Measurements from ENCODE around the gene KDM5A.
"Not testable (repeated sequence)": the region's sequence is repeated elsewhere in the genome, so short reads cannot be mapped to it uniquely, and the experiment has no call there.

The KDM5A gene

GRCh38 chr12:332581-333205, 56.4 kb downstream of the KDM5A start:
- no peak for DNase-seq

GRCh38 chr12:331287-331686, 57.8 kb downstream of the KDM5A start:
- no peak for DNase-seq

- no peak for DNase-seq
These were observed 63.2 kb downstream of the KDM5A start for GRCh38 chr12:325906-326305.

GRCh38 chr12:323507-323906, 65.6 kb downstream of the KDM5A start:
- no peak for DNase-seq

- DNase-seq, result no peak
These were observed 67.4 kb downstream of the KDM5A start for GRCh38 chr12:321606-322326.

- DNase-seq, result no peak
These were observed 70.2 kb downstream of the KDM5A start for GRCh38 chr12:318759-319515.

DNA sequence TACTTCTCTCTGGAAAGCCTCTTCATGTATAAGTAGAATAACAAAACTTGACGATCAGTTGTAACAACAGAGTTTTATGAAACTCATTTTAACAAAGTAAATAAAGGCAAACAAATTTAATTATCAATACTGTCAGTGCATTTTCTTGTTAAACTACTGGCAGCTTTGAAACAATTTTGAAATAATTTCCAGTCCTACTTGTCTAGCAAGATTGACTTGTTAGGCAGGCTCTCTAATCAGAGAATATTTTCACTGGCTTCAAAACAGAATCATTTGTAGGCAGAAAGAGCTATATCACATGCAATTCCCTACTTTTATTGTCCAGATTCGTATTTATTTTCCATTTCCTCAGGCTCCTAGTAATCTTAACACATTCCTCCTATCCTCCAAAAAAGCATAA, 80.6 kb downstream of the KDM5A start:
- DNase-seq, result no peak

GRCh38 chr12:307406-307805, 81.7 kb downstream of the KDM5A start:
- DNase-seq, result no peak

DNA sequence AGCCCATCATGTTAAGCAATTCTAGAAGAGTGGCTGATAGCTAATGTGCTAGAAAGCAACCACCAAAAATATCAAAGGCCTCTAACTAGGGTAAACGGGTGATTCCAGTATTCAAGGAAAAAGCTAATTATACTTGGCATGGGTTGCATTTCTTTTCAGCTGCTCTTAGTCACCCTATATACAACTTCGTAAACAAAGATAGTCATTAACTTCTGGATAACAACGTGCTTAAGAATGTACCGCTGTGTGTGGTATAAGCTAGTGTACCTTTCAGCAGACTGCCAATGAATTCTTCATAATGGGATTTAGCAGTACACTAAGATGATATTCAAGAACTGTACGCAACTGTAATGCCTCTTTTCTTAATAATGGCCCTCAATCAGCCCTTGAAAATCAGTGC, 84.3 kb downstream of the KDM5A start:
- DNase-seq, result no peak

- DNase-seq, result not testable (repeated sequence)
These were observed 86.4 kb downstream of the KDM5A start for GRCh38 chr12:302766-303165.

GRCh38 chr12:300166-300565, 89.0 kb downstream of the KDM5A start:
- not testable (repeated sequence) for DNase-seq

DNA sequence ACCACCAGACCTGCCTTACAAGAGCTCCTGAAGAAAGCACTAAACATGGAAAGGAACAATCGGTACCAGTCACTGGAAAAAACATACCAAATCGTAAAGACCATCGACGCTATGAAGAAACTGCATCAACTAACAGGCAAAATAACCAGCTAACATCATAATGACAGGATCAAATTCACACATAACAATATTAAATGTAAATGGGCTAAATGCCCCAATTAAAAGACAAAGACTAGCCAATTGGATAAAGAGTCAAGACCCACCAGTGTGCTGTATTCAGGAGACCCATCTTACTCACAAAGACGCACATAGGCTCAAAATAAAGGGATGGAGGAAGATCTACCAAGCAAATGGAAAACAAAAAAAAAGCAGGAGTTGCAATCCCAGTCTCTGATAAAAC, 89.6 kb downstream of the KDM5A start:
- not testable (repeated sequence) for DNase-seq

GRCh38 chr12:298059-298458, 91.1 kb downstream of the KDM5A start:
- DNase-seq, result not testable (repeated sequence)

DNA sequence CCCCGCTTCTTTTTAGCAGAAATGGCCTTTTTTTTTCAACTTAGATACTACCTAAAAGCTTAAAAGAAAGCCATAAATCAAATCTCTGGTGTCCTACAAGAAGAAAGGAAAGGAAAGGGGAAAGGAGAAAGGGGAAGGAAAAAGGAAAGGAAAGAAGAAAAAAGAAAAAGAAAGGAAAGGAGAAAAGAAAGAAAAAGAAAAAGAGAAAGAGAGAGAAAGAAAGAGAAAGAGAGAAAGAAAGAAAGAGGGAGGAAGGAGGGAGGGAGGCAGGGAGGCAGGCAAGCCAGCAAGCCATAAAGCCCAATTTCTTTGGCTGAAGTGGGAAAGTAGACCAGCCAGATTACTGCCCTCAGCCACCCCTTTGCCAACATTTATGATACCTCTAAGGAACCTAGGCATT, 94.0 kb downstream of the KDM5A start:
- no peak for DNase-seq

DNA sequence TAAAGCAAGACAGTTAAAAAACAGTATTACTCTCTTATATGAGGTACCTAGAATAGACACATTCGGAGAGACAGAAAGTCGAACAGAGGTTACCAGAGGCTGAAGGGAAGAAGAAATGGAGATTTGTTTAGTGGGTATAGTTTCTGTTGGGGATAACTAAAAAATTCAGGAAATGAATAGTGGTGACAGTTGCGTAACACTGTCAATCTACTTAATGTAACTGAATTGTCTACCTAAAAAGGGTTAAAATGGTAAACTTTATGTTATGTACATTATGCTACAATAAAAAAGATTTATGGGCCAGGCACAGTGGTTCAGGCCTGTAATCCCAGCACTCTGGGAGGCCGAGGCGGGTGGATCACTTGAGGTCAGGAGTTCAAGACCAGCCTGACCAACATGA, 95.9 kb downstream of the KDM5A start:
- no peak for DNase-seq

GRCh38 chr12:292186-292585, 96.9 kb downstream of the KDM5A start:
- DNase-seq, result no peak

GRCh38 chr12:291153-291723, 97.9 kb downstream of the KDM5A start:
- DNase-seq, result no peak

- no peak for DNase-seq
These were observed 100.4 kb downstream of the KDM5A start for GRCh38 chr12:288687-289086.

- no peak for DNase-seq
These were observed 102.4 kb downstream of the KDM5A start for GRCh38 chr12:286531-287300.

GRCh38 chr12:278046-278445, 111.1 kb downstream of the KDM5A start:
- no peak for DNase-seq

DNA sequence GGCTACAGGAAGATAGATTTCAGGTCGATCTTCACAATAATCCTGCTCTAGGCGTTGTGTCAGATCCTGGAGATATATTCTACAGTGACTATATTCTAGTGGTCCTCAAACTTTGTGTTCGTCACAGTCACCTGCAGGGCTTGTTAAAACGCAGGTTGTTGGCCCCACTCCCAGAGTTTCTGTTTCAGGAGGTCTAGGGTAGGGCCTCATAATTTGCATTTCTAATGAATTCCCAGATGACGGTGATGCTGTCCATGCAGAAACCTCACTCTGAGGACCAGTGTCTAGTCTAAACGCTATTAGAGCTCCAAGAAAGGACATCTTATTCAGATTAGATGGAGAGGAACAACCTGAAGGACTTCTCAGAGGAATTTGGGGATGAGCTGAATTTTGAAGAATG, 113.3 kb downstream of the KDM5A start:
- no peak for DNase-seq

GRCh38 chr12:273382-273781, 115.7 kb downstream of the KDM5A start:
- DNase-seq, result no peak

DNA sequence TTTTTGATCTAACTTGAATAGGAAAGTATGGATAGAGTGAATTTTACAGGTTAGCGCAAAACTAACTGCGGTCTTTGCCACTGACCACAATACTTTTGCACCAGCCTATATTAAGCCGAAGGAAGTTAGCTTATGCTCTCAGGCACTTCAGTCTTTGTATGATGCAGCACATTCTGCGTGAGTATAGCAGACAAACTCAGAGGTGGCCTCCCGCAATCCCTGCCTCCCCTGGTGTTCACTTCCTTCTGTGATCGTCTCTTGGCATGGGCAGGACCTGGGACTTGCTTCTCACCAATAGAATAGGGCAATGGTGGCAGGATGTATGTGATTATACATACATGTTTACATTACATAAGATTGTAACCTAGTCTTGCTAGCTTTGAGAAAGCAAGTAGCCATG, 116.2 kb downstream of the KDM5A start:
- DNase-seq, result no peak

All from stimulated activated CD4-positive, alpha-beta T cell treated with anti-CD3 and anti-CD28 coated beads, Interleukin-4, amount 100 ng/mL, for 1 hour (primary cell).